A204.1 (cell line): ENCODE results near the gene RABEP1.
"Not testable (repeated sequence)": the region's sequence is repeated elsewhere in the genome, so short reads cannot be mapped to it uniquely, and the experiment has no call there.

Experiments used
- FAIRE-seq: peaks from 2 replicates; lab custom pipeline; 2012; peaks lifted over from hg19 to GRCh38; lab: Jason Lieb, UNC

The RABEP1 gene

GRCh38 chr17:5429191-5429887 lies 147.3 kb downstream of the RABEP1 start:
- FAIRE-seq, result no peak

- FAIRE-seq, result no peak
Measured at GRCh38 chr17:5430413-5430999, 148.4 kb downstream of the RABEP1 start.

- not testable (repeated sequence) for FAIRE-seq
Measured at GRCh38 chr17:5431234-5431633, 149.2 kb downstream of the RABEP1 start.

GRCh38 chr17:5431949-5432556 lies 150.0 kb downstream of the RABEP1 start:
- FAIRE-seq, result no peak

- no peak for FAIRE-seq
Measured at GRCh38 chr17:5434984-5435383, 152.9 kb downstream of the RABEP1 start.
